SK-N-SH treated with all-trans-retinoic acid at 6 μM for 48 hours (cell line): ENCODE measurements around the gene MAPRE2.

Source experiments
- ATAC-seq: fragments of 200-7000 bp; cut with Tn5 transposase; 3 replicates; pipeline ENCODE4 v1.9.1; 2020; ENCODE audit warnings: mild to moderate bottlenecking, moderate library complexity
- ARNTL ChIP-seq: fragments of 450-650 bp; formaldehyde crosslinking; IDR thresholded peaks from 2 replicates; pipeline ENCODE4 v1.5.0; 2020; ENCODE audit warnings: low read depth, mild to moderate bottlenecking, moderate library complexity, borderline replicate concordance
- BACH2 ChIP-seq: fragments of 250-450 bp; sonication (Bioruptor Pico); IDR thresholded peaks from 2 replicates; pipeline ENCODE4 v1.9.0; 2021; ENCODE audit warnings: mild to moderate bottlenecking, borderline replicate concordance
- CREB5 ChIP-seq: fragments of 250-450 bp; sonication (Bioruptor Pico); IDR thresholded peaks from 2 replicates; pipeline ENCODE4 v1.5.1; 2020; ENCODE audit warnings: low read depth, mild to moderate bottlenecking, moderate library complexity
- CSDC2 ChIP-seq: fragments of 250-450 bp; sonication (Bioruptor Pico); IDR thresholded peaks from 2 replicates; pipeline ENCODE4 v1.5.0; 2020; ENCODE audit warnings: mild to moderate bottlenecking, moderate library complexity
- CSRNP3 ChIP-seq: fragments of 250-450 bp; sonication (Bioruptor Pico); IDR thresholded peaks from 2 replicates; pipeline ENCODE4 v1.5.1; 2021; ENCODE audit warnings: mild to moderate bottlenecking, moderate library complexity
- ESRRG ChIP-seq: fragments of 250-450 bp; sonication (Bioruptor Pico); IDR thresholded peaks from 2 replicates; pipeline ENCODE4 v1.6.1; 2021; ENCODE audit warnings: mild to moderate bottlenecking
- GLIS3 ChIP-seq: fragments of 250-450 bp; sonication (Bioruptor Pico); IDR thresholded peaks from 2 replicates; pipeline ENCODE4 v1.5.0; 2020; ENCODE audit warnings: mild to moderate bottlenecking, moderate library complexity
- ISL1 ChIP-seq: fragments of 250-450 bp; sonication (Bioruptor Pico); IDR thresholded peaks from 2 replicates; pipeline ENCODE4 v2.1.2; 2022; ENCODE audit warnings: mild to moderate bottlenecking, moderate library complexity
- OSR1 ChIP-seq: fragments of 250-450 bp; sonication (Bioruptor Pico); IDR thresholded peaks from 2 replicates; pipeline ENCODE4 v1.8.0; 2022; ENCODE audit warnings: moderate library complexity, mild to moderate bottlenecking, inconsistent platforms
- PATZ1 ChIP-seq: fragments of 250-450 bp; sonication (Bioruptor Pico); IDR thresholded peaks from 2 replicates; pipeline ENCODE4 v1.8.0; 2020; ENCODE audit warnings: mild to moderate bottlenecking, moderate library complexity, borderline replicate concordance
- POU6F1 ChIP-seq: fragments of 250-450 bp; sonication (Bioruptor Pico); IDR thresholded peaks from 2 replicates; pipeline ENCODE4 v1.8.0; 2021; ENCODE audit warnings: low read depth, mild to moderate bottlenecking, moderate library complexity, borderline replicate concordance
- PPARA ChIP-seq: fragments of 250-450 bp; sonication (Bioruptor Pico); IDR thresholded peaks from 2 replicates; pipeline ENCODE4 v1.5.0; 2020; ENCODE audit warnings: mild to moderate bottlenecking, borderline replicate concordance
- RARB ChIP-seq: fragments of 250-450 bp; sonication (Bioruptor Pico); IDR thresholded peaks from 2 replicates; pipeline ENCODE4 v1.8.0; 2021; ENCODE audit warnings: mild to moderate bottlenecking, moderate library complexity
- SNAI2 ChIP-seq: fragments of 250-450 bp; sonication (Bioruptor Pico); IDR thresholded peaks from 2 replicates; pipeline ENCODE4 v1.5.0; 2020; ENCODE audit warnings: mild to moderate bottlenecking, moderate library complexity
- TCF4 ChIP-seq: fragments of 250-450 bp; sonication (Bioruptor Pico); IDR thresholded peaks from 2 replicates; pipeline ENCODE4 v1.8.0; 2021; ENCODE audit warnings: mild to moderate bottlenecking, moderate library complexity, borderline replicate concordance
- TOX ChIP-seq: fragments of 250-450 bp; sonication (Bioruptor Pico); IDR thresholded peaks from 2 replicates; pipeline ENCODE4 v1.8.0; 2021; ENCODE audit warnings: mild to moderate bottlenecking, moderate library complexity, borderline replicate concordance
- TSHZ2 ChIP-seq: fragments of 250-450 bp; sonication (Bioruptor Pico); IDR thresholded peaks from 2 replicates; pipeline ENCODE4 v1.5.0; 2020; ENCODE audit warnings: mild to moderate bottlenecking, moderate library complexity
- ZC3H10 ChIP-seq: fragments of 250-450 bp; sonication (Bioruptor Pico); IDR thresholded peaks from 2 replicates; pipeline ENCODE4 v1.5.1; 2021; ENCODE audit warnings: mild to moderate bottlenecking, moderate library complexity
- ZFP3 ChIP-seq: fragments of 250-450 bp; sonication (Bioruptor Pico); IDR thresholded peaks from 2 replicates; pipeline ENCODE4 v1.5.0; 2020; ENCODE audit warnings: mild to moderate bottlenecking, moderate library complexity
- ZFP30 ChIP-seq: fragments of 450-650 bp; formaldehyde crosslinking; IDR thresholded peaks from 2 replicates; pipeline ENCODE4 v1.5.0; 2022; ENCODE audit warnings: mild to moderate bottlenecking, moderate library complexity
- ZNF565 ChIP-seq: fragments of 450-650 bp; formaldehyde crosslinking; conservative IDR thresholded peaks from 2 replicates; pipeline ENCODE4 v1.5.0; 2020; ENCODE audit warnings: low read depth, mild to moderate bottlenecking, moderate library complexity
- ZNF70 ChIP-seq: fragments of 450-650 bp; formaldehyde crosslinking; IDR thresholded peaks from 2 replicates; pipeline ENCODE4 v1.5.0; 2020; ENCODE audit warnings: mild to moderate bottlenecking, moderate library complexity
- ZNF8 ChIP-seq: fragments of 450-650 bp; formaldehyde crosslinking; IDR thresholded peaks from 2 replicates; pipeline ENCODE4 v1.5.0; 2020; ENCODE audit warnings: mild to moderate bottlenecking, moderate library complexity

The MAPRE2 gene

GRCh38 chr18:35190948-35191697 is 149.9 kb downstream of the MAPRE2 start:
- no peak for ATAC-seq
- TF ChIP-seq PPARA (CRISPR knock-in tag), result no peak
- no peak for TF ChIP-seq RARB (CRISPR knock-in tag)
- TF ChIP-seq ZNF565 (CRISPR knock-in tag), result no peak
- no peak for TF ChIP-seq ZNF70
- no peak for TF ChIP-seq CSDC2
- no peak for TF ChIP-seq ISL1 (CRISPR knock-in tag)
- no peak for TF ChIP-seq TCF4
- TF ChIP-seq OSR1, result no peak
- no peak for TF ChIP-seq TOX
- no peak for TF ChIP-seq ARNTL
- TF ChIP-seq ZFP30 (CRISPR knock-in tag), result no peak

GRCh38 chr18:35191698-35192025 is 150.4 kb downstream of the MAPRE2 start:
- no peak for ATAC-seq
- TF ChIP-seq PPARA (CRISPR knock-in tag), result no peak
- TF ChIP-seq TSHZ2 (CRISPR knock-in tag), result no peak
- no peak for TF ChIP-seq ZNF8
- TF ChIP-seq ZNF565 (CRISPR knock-in tag), result no peak
- TF ChIP-seq CSDC2, result no peak
- no peak for TF ChIP-seq ZC3H10
- TF ChIP-seq GLIS3 (CRISPR knock-in tag), result no peak
- TF ChIP-seq TOX, result no peak
- TF ChIP-seq ZNF70, result no peak
- no peak for TF ChIP-seq CSRNP3 (CRISPR knock-in tag)
- TF ChIP-seq CREB5 (CRISPR knock-in tag), result no peak
- no peak for TF ChIP-seq PATZ1 (CRISPR knock-in tag)
- no peak for TF ChIP-seq RARB (CRISPR knock-in tag)
- no peak for TF ChIP-seq POU6F1 (CRISPR knock-in tag)

GRCh38 chr18:35192415-35192814 is 151.2 kb downstream of the MAPRE2 start:
- ATAC-seq, result no peak
- TF ChIP-seq SNAI2 (CRISPR knock-in tag) (no peak), ESRRG (CRISPR knock-in tag) (no peak), BACH2 (no peak), PATZ1 (CRISPR knock-in tag) (no peak), ZFP30 (CRISPR knock-in tag) (no peak), ZNF70 (no peak), ZNF8 (no peak), POU6F1 (CRISPR knock-in tag) (no peak), ISL1 (CRISPR knock-in tag) (no peak), TSHZ2 (CRISPR knock-in tag) (no peak), ZFP3 (CRISPR knock-in tag) (no peak)
